ENCODE results near the gene SAMHD1. TPM values are rescaled to one million over a fixed set of nuclear protein-coding genes. Genes with fewer than 3 reads are reported as not detected.
A peak's percentile ranks its signal among the peaks of the same experiment; 100 is the strongest.

Gene SAMHD1
- total and polyA plus RNA-seq, 2 of the 13 experiments (the other 11 are each of a cell fraction or from before 2014, with no cell fraction given) = 16.9 to 43.5 TPM

GRCh38 chr20:36957875-36958667 is 6.6 kb upstream of the SAMHD1 start (continued):
- TF ChIP-seq ZNF414 (CRISPR knock-in tag; IDR thresholded peaks at IDR 0.05) = no peak
- TF ChIP-seq ARID5B (CRISPR knock-in tag; IDR thresholded peaks at IDR 0.05) = peak; percentile 53; the same call in 1 of the 2 replicates
- no peak for TF ChIP-seq MLXIP (CRISPR knock-in tag; IDR thresholded peaks at IDR 0.05; ENCODE audit: borderline replicate concordance)
- no peak for TF ChIP-seq ZNF24 (IDR thresholded peaks at IDR 0.05)
- 0 out of 2 replicates have a peak, but pooled peaks have one; percentile 7 for TF ChIP-seq ZNF770 (CRISPR knock-in tag; IDR thresholded peaks at IDR 0.05)
- TF ChIP-seq NFATC3 (CRISPR knock-in tag; IDR thresholded peaks at IDR 0.05) = no peak
- no peak for TF ChIP-seq SNAI1 (CRISPR knock-in tag; IDR thresholded peaks at IDR 0.05; ENCODE audit: borderline replicate concordance)
- TF ChIP-seq ZNF44 (CRISPR knock-in tag; IDR thresholded peaks at IDR 0.05) = 0 out of 2 replicates have a peak, but pooled peaks have one; percentile 36
- 0 out of 2 replicates have a peak, but pooled peaks have one; percentile 24 for TF ChIP-seq RARA (CRISPR knock-in tag; IDR thresholded peaks at IDR 0.05)
- no peak for TF ChIP-seq FUBP1 (CRISPR knock-in tag; IDR thresholded peaks at IDR 0.05; ENCODE audit: borderline replicate concordance)
- TF ChIP-seq FOXK2 (IDR thresholded peaks at IDR 0.05) = no peak
- TF ChIP-seq ZNF678 (CRISPR knock-in tag; IDR thresholded peaks at IDR 0.05) = no peak
- no peak for TF ChIP-seq ZSCAN31 (CRISPR knock-in tag; IDR thresholded peaks at IDR 0.05; ENCODE audit: low read depth)
- TF ChIP-seq ZNF382 (CRISPR knock-in tag; IDR thresholded peaks at IDR 0.05; ENCODE audit: borderline replicate concordance) = no peak
- no peak for TF ChIP-seq NR0B2 (CRISPR knock-in tag; IDR thresholded peaks at IDR 0.05)
- no peak for TF ChIP-seq EHMT2 (IDR thresholded peaks at IDR 0.05; ENCODE audit: borderline replicate concordance, low read depth, low read length)
